LNCAP (cell line): ENCODE measurements around the gene DEDD.

Experiments used
- CTCF ChIP-seq: fragments of 450-650 bp; IDR thresholded peaks from 2 replicates; pipeline ENCODE4 v1.5.1; 2017; ENCODE audit warnings: mild to moderate bottlenecking

DEDD gene

GRCh38 chr1:161160671-161161145 is 28.2 kb upstream of the DEDD start:
- TF ChIP-seq CTCF = no peak

GRCh38 chr1:161159913-161160243 is 27.4 kb upstream of the DEDD start:
- no peak for TF ChIP-seq CTCF

GRCh38 chr1:161159087-161159912 is 26.8 kb upstream of the DEDD start, which contains the start of gene USP21:
Gene USP21 (plus strand): TSS chr1:161159500. CDS start chr1:161160641, 1,141 bp downstream.
- no peak; the same call in 1 of the 2 replicates for TF ChIP-seq CTCF

- TF ChIP-seq CTCF = no peak
These were observed 26.0 kb upstream of the DEDD start for GRCh38 chr1:161158316-161159010.

- no peak for TF ChIP-seq CTCF
These were observed 25.4 kb upstream of the DEDD start for GRCh38 chr1:161157867-161158266.

- no peak for TF ChIP-seq CTCF
These were observed 21.3 kb upstream of the DEDD start, which contains the start of gene UFC1 for GRCh38 chr1:161153682-161154337. Gene UFC1 (plus strand): TSS chr1:161153978. CDS start chr1:161153998, 20 bp downstream.

GRCh38 chr1:161153176-161153575 is 20.7 kb upstream of the DEDD start:
- no peak for TF ChIP-seq CTCF
